GM18951 (cell line): Measurements from ENCODE around the gene RPL13A.

Source experiments
- POLR2A ChIP-seq: IDR thresholded peaks from 4 replicates; pipeline ENCODE4 v1.6.1; 2011; ENCODE audit warnings: mild to moderate bottlenecking; ENCODE audit not compliant: insufficient read length, insufficient read depth; ENCODE audit errors: extremely low read depth
- in situ Hi-C: fragments of 300-500 bp; cut with MboI; formaldehyde crosslinking; loops from one replicate; pipeline ENCODE4 v1.12.0; 2022; ENCODE audit warnings: low sequenced_read_pairs, mixed read lengths, inconsistent platforms; ENCODE audit not compliant: unreplicated experiment

The RPL13A gene

GRCh38 chr19:49539192-49539952 lies 52.0 kb downstream of the RPL13A start:
- no peak for TF ChIP-seq POLR2A
- in situ Hi-C loops, result no loop called here
